Fibroblast of lung (primary cell): ENCODE results near the gene KCNG2.

Source experiments
- EZH2 ChIP-seq: IDR thresholded peaks from 2 replicates; pipeline ENCODE4 v1.5.1; 2012; ENCODE audit warnings: low read length, control low read depth, mild to moderate bottlenecking; ENCODE audit errors: missing control alignments
- TF ChIP-seq, protein P1 (sequence below), 2 donors: IDR thresholded peaks in 1 of 2; conservative IDR thresholded peaks in 1 of 2; 1 replicate in 1 of 2; 2 replicates in 1 of 2; pipeline ENCODE4 v1.5.1; 2011 to 2012; ENCODE audit warnings: low read length in 2 of 2, control low read depth in 1 of 2, inconsistent platforms in 1 of 2, low read depth in 1 of 2, mild to moderate bottlenecking in 1 of 2

GRCh38 chr18:79943608-79944125 lies 145.9 kb downstream of the KCNG2 start:
- TF ChIP-seq, protein P1, sequence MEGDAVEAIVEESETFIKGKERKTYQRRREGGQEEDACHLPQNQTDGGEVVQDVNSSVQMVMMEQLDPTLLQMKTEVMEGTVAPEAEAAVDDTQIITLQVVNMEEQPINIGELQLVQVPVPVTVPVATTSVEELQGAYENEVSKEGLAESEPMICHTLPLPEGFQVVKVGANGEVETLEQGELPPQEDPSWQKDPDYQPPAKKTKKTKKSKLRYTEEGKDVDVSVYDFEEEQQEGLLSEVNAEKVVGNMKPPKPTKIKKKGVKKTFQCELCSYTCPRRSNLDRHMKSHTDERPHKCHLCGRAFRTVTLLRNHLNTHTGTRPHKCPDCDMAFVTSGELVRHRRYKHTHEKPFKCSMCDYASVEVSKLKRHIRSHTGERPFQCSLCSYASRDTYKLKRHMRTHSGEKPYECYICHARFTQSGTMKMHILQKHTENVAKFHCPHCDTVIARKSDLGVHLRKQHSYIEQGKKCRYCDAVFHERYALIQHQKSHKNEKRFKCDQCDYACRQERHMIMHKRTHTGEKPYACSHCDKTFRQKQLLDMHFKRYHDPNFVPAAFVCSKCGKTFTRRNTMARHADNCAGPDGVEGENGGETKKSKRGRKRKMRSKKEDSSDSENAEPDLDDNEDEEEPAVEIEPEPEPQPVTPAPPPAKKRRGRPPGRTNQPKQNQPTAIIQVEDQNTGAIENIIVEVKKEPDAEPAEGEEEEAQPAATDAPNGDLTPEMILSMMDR (conservative IDR thresholded peaks at IDR 0.05 in 1 of 2, IDR thresholded peaks at IDR 0.05 in 1 of 2; ENCODE audit: low read depth in 1 of 2, low read length in 2 of 2): no peak
- TF ChIP-seq EZH2: no peak
